Keratinocyte (primary cell): ENCODE results near the gene WDR19. TPM values are rescaled to one million over a fixed set of nuclear protein-coding genes. Genes with fewer than 3 reads are reported as not detected.
"Not testable (repeated sequence)": the region's sequence is repeated elsewhere in the genome, so short reads cannot be mapped to it uniquely, and the experiment has no call there.

ENCODE experiments used
- DNase-seq: peaks from one replicate; pipeline ENCODE4 v3.0.0-alpha.2; 2011; ENCODE audit warnings: low read depth, missing footprints, low spot score
- FAIRE-seq: peaks from 2 replicates; lab custom pipeline; 2011; peaks lifted over from hg19 to GRCh38; lab: Jason Lieb, UNC
- H2AFZ ChIP-seq: 2 replicates; pipeline ENCODE4 v1.6.0; 2012; ENCODE audit warnings: low read length, control low read depth, inconsistent platforms; ENCODE audit not compliant: control insufficient read depth
- H3K27ac ChIP-seq: 2 replicates; pipeline ENCODE4 v1.5.1; 2011; ENCODE audit warnings: low read length; ENCODE audit not compliant: control insufficient read depth, insufficient read depth
- H3K27me3 ChIP-seq: 3 replicates; pipeline ENCODE4 v1.6.0; 2011; ENCODE audit warnings: low read length; ENCODE audit not compliant: control insufficient read depth, insufficient read depth; ENCODE audit errors: extremely low read depth
- H3K36me3 ChIP-seq, 2 experiments: 2 replicates in 1 of 2; 3 replicates in 1 of 2; pipeline ENCODE4 v1.5.1; 2011; ENCODE audit warnings: low read length in 2 of 2, mild to moderate bottlenecking in 1 of 2; ENCODE audit not compliant: control insufficient read depth in 2 of 2, insufficient read depth in 2 of 2; ENCODE audit errors: extremely low read depth in 1 of 2
- H3K4me1 ChIP-seq: 3 replicates; pipeline ENCODE4 v1.5.1; 2011; ENCODE audit warnings: low read length; ENCODE audit not compliant: control insufficient read depth, insufficient read depth; ENCODE audit errors: extremely low read depth
- H3K4me2 ChIP-seq: 3 replicates; pipeline ENCODE4 v1.6.0; 2011; ENCODE audit warnings: low read depth, low read length; ENCODE audit not compliant: control insufficient read depth, insufficient read depth; ENCODE audit errors: extremely low read depth
- H3K4me3 ChIP-seq, 3 experiments: fragments of 200-600 bp in 1 of 3; sonication (generic) in 1 of 3; 2 replicates in 2 of 3; 3 replicates in 1 of 3; pipeline ENCODE4 v1.5.1; 2011 to 2016; ENCODE audit warnings: low read length in 3 of 3, mild to moderate bottlenecking in 3 of 3, control low read depth in 2 of 3, inconsistent platforms in 1 of 3, low read depth in 1 of 3, mixed read lengths in 1 of 3, mixed run types in 1 of 3, moderate library complexity in 1 of 3; ENCODE audit not compliant: control insufficient read depth in 2 of 3, insufficient read depth in 2 of 3; ENCODE audit errors: extremely low read depth in 1 of 3
- H3K79me2 ChIP-seq: 2 replicates; pipeline ENCODE4 v1.6.0; 2012; ENCODE audit warnings: low read length; ENCODE audit not compliant: control insufficient read depth, insufficient read depth
- H3K9ac ChIP-seq: 3 replicates; pipeline ENCODE4 v1.6.0; 2011; ENCODE audit warnings: low read length; ENCODE audit not compliant: control insufficient read depth, insufficient read depth; ENCODE audit errors: extremely low read depth
- H3K9me1 ChIP-seq: 3 replicates; pipeline ENCODE4 v1.6.0; 2011; ENCODE audit warnings: low read length; ENCODE audit not compliant: control insufficient read depth, insufficient read depth; ENCODE audit errors: extremely low read depth
- H3K9me3 ChIP-seq: 2 replicates; pipeline ENCODE4 v1.5.1; 2012; ENCODE audit warnings: low read depth, low read length; ENCODE audit not compliant: control insufficient read depth
- H4K20me1 ChIP-seq: 3 replicates; pipeline ENCODE4 v1.6.0; 2011; ENCODE audit warnings: low read length; ENCODE audit not compliant: control insufficient read depth, insufficient read depth; ENCODE audit errors: extremely low read depth
- EZH2 ChIP-seq: IDR thresholded peaks from one replicate; pipeline ENCODE4 v1.6.1; 2012; ENCODE audit warnings: inconsistent platforms, mild to moderate bottlenecking, low read length, moderate library complexity
- dilution Hi-C: fragments of 300-500 bp; cut with MboI; formaldehyde crosslinking; loops from one replicate; pipeline ENCODE4 v1.7.0; 2020; ENCODE audit warnings: low sequenced_read_pairs; ENCODE audit not compliant: extremely low pct_ligation_motif_present
- polyA plus RNA-seq, 5 experiments: library from polyadenylated mRNA; depleted of rRNA in 3 of 5; stranded (reverse) in 3 of 5; stranded (forward) in 1 of 5; unstranded in 1 of 5; fragments of >200 nt; gene quantifications; 1 replicate in 1 of 5; 2 replicates in 3 of 5; 3 replicates in 1 of 5; pipeline versions ENCODE4 v1.2.1 to v1.2.3, GENCODE V29; 2011 to 2012; ENCODE audit warnings: missing spikeins in 2 of 5, low read depth in 1 of 5, low replicate concordance in 1 of 5
- TF ChIP-seq, protein P1 (sequence below), 3 experiments: IDR thresholded peaks in 1 of 3; conservative IDR thresholded peaks in 1 of 3; optimal IDR thresholded peaks in 1 of 3; 2 replicates in 2 of 3; 3 replicates in 1 of 3; pipeline versions ENCODE3 to v1.5.1; 2011; ENCODE audit warnings: low read length in 3 of 3, mild to moderate bottlenecking in 3 of 3, moderate library complexity in 2 of 3, control low read depth in 1 of 3, inconsistent platforms in 1 of 3; ENCODE audit not compliant: insufficient read depth in 2 of 3; ENCODE audit errors: extremely low read depth in 1 of 3

The WDR19 gene
- polyA plus RNA-seq, 1 donor (not counting 4 experiments of a cell fraction or from before 2014, with no cell fraction given): 25.3 TPM

DNA sequence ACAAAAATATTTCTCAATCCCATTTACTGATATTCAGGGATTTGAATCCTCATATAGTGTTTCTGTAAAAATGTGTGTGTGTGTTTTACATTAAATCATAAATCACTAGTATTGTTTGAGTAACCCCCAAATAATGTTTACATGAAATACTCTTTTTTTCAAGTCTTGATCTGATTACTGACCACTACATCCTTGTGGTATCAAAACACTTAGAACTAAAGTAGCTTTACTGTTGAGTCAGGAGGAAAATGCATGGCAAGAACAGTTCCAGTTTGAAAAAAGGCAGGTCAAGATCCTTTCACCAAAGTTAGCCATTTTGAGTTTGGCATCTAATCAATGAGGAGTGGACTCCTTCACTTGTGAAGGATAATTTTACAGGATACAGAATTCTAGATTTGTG, 3.6 kb upstream of the WDR19 start:
- H3K79me2 ChIP-seq: no peaks in the 10 kb centered on the region
- dilution Hi-C loops: no loop called here
- no peak overlapping the region for H3K9ac ChIP-seq
- H3K9me3 ChIP-seq: no peaks in the 10 kb centered on the region
- peaks cover 6% of the 10 kb centered on the region for H3K4me1 ChIP-seq
- no peaks in the 10 kb centered on the region for H4K20me1 ChIP-seq
- no peak overlapping the region for H3K4me3 ChIP-seq
- H3K27ac ChIP-seq: no peak overlapping the region
- H3K9me1 ChIP-seq: no peaks in the 10 kb centered on the region
- H3K36me3 ChIP-seq: no peaks in the 10 kb centered on the region
- no peak for DNase-seq
- FAIRE-seq: no peak
- no peaks in the 10 kb centered on the region for H3K27me3 ChIP-seq
- no peak overlapping the region for H2AFZ ChIP-seq
- TF ChIP-seq, protein P1, sequence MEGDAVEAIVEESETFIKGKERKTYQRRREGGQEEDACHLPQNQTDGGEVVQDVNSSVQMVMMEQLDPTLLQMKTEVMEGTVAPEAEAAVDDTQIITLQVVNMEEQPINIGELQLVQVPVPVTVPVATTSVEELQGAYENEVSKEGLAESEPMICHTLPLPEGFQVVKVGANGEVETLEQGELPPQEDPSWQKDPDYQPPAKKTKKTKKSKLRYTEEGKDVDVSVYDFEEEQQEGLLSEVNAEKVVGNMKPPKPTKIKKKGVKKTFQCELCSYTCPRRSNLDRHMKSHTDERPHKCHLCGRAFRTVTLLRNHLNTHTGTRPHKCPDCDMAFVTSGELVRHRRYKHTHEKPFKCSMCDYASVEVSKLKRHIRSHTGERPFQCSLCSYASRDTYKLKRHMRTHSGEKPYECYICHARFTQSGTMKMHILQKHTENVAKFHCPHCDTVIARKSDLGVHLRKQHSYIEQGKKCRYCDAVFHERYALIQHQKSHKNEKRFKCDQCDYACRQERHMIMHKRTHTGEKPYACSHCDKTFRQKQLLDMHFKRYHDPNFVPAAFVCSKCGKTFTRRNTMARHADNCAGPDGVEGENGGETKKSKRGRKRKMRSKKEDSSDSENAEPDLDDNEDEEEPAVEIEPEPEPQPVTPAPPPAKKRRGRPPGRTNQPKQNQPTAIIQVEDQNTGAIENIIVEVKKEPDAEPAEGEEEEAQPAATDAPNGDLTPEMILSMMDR (optimal IDR thresholded peaks at IDR 0.05 in 1 of 3, IDR thresholded peaks at IDR 0.05 in 1 of 3, conservative IDR thresholded peaks at IDR 0.05 in 1 of 3; ENCODE audit: extremely low read depth in 1 of 3, insufficient read depth in 2 of 3, low read length in 3 of 3): no peak
- no peak for TF ChIP-seq EZH2
- no peak overlapping the region for H3K4me2 ChIP-seq

DNA sequence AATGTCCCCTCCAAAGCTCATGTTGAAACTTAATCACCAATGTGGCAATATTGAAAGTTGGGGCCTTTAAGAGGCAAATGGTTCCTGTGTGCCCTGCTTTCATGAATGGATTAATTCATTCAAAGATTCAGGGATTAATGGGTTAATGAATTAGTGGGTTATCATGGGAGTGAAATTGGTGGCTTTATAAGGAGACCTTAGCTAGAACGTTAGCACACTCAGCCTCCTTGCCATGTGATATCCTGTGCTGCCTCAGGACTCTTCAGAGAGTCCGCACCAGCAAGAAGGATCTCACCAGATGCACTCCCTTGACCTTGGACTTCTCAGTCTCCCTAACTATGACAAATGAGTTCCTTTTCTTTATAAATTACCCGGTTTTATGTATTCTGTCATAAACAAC, 2.6 kb upstream of the WDR19 start:
- Histone ChIP-seq H3K9me3 (no peaks in the 10 kb centered on the region), H3K79me2 (no peaks in the 10 kb centered on the region), H3K9ac (no peak overlapping the region), H3K4me3 (no peak overlapping the region), H3K27ac (no peak overlapping the region), H3K9me1 (no peaks in the 10 kb centered on the region), H2AFZ (no peak overlapping the region), H3K4me1 (peaks cover 8% of the 10 kb centered on the region), H3K4me2 (no peak overlapping the region), H3K27me3 (no peaks in the 10 kb centered on the region), H3K36me3 (no peaks in the 10 kb centered on the region), H4K20me1 (no peaks in the 10 kb centered on the region)
- dilution Hi-C loops: no loop called here
- FAIRE-seq (no peak), DNase-seq (no peak)
- TF ChIP-seq EZH2: no peak
- TF ChIP-seq, protein P1 (optimal IDR thresholded peaks at IDR 0.05 in 1 of 3, IDR thresholded peaks at IDR 0.05 in 1 of 3, conservative IDR thresholded peaks at IDR 0.05 in 1 of 3; ENCODE audit: extremely low read depth in 1 of 3, insufficient read depth in 2 of 3, low read length in 3 of 3): no peak

DNA sequence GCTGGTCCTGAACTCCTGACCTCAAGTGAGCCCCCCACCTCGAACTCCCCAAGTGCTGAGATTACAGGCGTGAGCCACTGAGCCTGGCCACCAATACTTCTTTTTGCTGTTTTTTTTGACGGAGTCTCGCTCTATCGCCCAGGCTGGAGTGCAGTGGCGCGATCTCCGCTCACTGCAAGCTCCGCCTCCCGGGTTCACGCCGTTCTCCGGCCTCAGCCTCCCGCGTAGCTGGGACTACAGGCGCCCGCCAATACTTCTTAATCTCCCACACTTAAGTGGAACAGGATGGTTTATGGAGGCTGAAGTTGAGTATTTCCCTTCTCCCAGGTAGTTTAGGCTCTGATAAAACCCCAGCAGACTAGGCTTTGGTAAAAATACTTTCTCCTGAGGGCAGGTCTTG, 1.7 kb upstream of the WDR19 start:
- H3K36me3 ChIP-seq, H3K79me2 ChIP-seq, H3K9me1 ChIP-seq, DNase-seq, H2AFZ ChIP-seq, H3K4me3 ChIP-seq, dilution Hi-C loops, H3K9ac ChIP-seq, H3K27ac ChIP-seq, FAIRE-seq, H4K20me1 ChIP-seq, H3K9me3 ChIP-seq, H3K4me1 ChIP-seq, H3K4me2 ChIP-seq, H3K27me3 ChIP-seq: not testable (repeated sequence)
